Inflammatory macrophage treated with lipopolysaccharide for 1 hour (primary cell): ENCODE data around the gene OPRM1.
"Not testable (repeated sequence)": the region's sequence is repeated elsewhere in the genome, so short reads cannot be mapped to it uniquely, and the experiment has no call there.

Experiments
- DNase-seq, 2 donors: peaks; one replicate each; pipeline ENCODE4 v3.0.0-alpha.2; 2020 to 2022

OPRM1 gene

GRCh38 chr6:154039231-154039842, at the start of gene OPRM1:
TSS of gene OPRM1 (plus strand) at chr6:154039240. CDS start at chr6:154039545, 305 bp downstream.
- DNase-seq: peak; percentile 2 to 30

DNA sequence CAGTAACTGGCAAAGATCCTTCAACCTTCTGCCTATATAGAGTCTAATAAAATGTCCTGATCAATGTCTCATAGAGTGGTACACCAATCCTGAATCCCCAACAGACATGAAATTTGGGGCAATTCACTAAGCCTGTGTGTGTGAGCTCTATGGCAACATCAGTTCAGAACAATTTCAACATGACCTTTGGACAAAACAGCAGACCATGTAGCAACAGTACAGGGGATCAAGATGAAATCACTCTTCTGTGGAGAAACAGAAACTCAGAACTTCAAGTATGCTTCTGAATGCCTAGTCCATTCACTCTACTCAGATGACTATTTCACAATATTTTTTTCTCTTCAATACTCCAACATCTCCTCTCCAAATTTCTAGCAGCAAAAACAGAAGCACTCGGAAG, 49.1 kb upstream of the OPRM1 start:
- DNase-seq: peak; percentile 5 to 18

DNA sequence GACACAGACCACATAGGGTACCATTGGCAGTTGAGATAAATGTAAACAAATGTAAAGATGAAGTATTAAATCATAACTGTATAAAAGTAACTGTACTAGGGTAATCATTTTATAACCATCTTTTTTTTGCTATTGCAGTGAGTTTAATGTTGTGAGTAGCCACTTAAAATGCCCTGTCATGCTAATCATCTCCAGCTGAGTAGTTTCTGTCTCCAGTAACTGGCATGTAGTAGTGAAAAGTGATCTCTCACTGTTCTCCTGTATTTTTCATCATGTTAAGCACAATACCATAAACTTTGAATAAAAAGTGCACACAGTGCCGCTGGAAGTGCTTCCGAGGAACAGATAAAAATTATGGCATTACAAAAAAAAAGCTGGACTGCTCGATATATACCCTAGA, 45.0 kb upstream of the OPRM1 start:
- no peak for DNase-seq

- DNase-seq: no peak
Measured at GRCh38 chr6:153994811-153995210, 44.2 kb upstream of the OPRM1 start.

DNA sequence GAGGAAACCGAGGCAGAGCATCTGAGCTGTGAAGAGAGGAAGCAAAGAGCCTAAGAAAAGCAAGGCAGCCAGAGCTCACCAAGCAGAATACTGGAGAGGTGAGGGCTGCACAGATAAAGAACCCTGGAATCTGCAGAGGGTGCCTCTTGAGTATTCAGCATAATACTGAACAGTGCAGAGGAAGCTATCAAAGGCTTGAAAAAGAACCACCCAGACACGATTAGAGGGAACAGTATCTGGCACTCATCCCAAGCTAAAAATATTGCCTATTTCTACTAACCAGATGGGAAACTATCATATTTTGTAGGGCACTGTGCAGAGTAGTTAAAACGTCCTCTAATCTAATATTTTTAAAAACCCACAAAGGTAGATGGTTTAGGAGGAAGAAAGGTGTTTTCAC, 41.8 kb upstream of the OPRM1 start:
- no peak for DNase-seq

DNA sequence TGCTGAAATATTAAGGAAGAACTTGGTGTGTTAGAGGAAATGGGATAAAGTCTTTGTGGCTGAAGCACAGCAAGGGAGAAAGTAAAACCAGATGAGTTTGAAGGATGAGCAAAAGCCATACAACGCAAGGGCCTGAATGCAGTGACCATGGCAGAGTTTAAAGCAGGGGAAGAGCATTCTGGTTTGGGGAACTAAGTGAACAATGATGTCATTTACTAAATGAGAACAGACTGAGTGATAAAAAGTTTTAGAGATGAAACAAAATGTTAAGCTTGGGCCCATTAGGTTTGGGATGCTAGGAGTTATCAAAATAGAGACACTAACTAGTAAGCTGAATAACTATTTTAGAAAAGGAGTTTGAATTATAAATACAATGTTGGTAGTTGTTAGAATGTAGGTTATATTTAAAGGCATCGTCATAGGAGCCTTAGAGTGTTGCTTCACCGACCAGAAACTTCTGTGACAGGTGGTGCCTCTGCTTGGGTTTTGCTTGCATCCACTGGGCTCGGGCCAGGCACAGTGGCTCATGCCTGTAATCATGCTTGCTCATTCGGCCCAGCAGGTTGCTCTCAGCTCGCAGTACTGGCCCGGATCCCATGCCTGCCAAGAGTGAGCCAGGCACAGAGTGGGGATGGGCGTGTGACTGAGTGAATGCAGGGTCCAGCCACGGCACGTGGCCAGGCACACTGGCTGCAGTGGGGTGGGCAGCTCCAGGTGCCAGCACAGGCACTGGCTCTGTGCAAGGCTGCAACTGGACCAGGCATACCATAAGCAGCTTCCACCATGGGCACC, 37.4 kb upstream of the OPRM1 start:
- DNase-seq: no peak

DNA sequence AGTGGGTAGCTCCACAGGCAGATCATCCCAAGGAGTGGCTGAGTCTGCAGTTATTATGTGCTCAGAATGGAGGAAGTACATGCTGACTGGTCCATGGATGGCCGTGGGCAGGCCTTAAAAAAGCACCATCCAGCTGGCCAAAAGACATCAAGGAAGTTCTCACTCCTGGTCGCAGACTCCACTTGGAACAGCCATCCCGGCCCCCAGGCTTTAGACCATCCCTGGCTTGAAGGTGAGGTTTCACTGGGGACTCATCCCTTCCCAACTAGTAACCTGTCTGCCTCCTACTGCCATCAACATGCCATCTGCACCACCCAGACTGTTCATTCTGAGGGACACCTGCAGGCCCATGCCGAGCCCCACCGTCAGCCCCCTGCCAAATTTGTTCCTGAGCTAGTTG, 36.1 kb upstream of the OPRM1 start:
- no peak for DNase-seq

DNA sequence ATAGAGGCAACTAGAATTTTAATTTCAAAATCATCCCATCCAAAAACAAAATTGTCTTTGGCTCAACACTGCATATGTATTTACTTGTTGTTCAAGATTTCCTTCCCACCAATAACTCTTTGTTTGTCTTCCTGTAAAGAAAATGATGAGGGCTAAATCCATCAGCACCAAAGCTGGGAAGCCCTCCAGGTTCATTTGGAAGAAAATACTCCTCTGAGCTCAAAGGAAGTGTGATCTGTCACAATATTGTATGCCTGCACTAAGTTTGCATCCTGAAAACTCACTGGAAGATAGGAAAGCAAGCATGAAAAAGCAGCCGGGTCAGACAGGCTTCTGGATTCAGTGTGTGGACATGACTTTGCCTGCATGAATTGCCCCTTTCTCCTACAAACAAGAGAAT, 28.7 kb upstream of the OPRM1 start:
- DNase-seq: no peak

DNA sequence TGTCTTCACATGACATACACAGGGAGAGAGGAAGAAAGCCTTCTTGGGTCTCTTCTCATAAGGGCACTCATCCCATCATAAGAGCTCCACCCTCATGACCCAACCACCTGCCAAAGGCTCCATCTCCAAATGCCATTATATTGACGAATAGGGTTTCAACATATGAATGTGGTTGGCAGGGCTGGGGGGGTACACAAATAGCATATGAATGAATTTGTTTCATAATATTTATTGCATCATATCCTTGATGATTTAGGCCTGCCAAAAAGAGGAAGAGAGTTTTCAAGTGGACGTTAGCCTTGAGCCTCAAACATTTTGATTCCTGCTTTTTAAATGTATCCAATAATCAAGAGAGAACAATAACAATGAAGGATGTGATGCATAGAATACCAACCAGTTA, 26.2 kb upstream of the OPRM1 start:
- peak; percentile 54 to 64 for DNase-seq

- DNase-seq: no peak
Measured at GRCh38 chr6:154017786-154018185, 21.3 kb upstream of the OPRM1 start.

DNA sequence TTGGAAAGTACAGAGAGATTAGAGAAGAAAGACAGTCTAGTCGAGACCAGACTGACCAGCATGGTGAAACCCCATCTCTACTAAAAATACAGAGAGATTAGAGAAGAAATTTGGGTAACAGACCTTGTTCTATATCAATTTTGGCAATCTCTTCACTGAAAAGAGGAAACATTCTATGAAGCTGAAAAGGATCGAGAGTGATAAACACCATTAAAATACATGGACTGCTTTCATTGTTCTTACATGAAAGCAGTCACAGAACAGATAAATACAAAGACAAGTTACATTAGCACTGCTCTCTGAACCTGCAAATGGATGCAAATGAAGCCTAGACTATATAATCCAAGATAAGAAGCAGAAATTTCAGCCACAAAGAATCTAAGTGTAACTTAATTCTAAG, 8.4 kb upstream of the OPRM1 start:
- no peak for DNase-seq

DNA sequence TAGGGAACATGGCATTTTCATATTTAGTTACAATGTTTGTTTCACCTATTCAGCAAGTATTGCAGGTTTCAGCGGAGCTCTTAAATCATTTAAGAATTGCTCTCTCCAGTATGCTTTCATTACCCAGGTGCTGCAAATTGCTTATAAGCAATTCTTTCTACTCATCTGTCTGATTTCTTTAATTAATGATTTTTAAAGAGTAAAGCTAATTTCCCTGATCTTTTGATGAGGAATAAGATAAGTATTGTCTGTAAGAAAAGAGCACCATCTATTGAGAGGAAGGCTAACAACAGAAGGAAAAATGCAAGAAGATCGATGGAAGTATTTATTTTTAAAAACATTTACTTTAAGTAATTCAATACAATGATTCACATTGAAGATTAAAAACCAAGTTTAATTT, 2.0 kb downstream of the OPRM1 start:
- DNase-seq: no peak

DNA sequence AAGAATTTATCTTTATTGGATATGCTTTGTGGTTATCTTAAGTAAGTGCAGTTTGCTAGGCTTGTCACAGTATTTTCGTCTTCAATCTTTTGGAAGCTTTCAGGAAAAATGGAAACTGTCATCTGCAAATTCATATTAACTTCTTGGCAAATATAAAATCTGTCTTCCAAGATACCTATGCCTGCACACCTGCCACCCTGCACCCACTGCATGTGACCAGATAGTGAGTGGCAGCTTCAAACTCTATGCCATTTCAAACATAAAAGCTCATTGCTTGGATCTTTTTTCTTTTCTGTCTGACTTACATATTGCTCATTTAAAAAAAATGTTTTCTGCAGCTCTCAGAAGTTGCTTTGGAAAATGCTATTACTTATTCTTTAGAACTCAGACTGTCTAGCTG, 14.1 kb downstream of the OPRM1 start:
- no peak for DNase-seq

DNA sequence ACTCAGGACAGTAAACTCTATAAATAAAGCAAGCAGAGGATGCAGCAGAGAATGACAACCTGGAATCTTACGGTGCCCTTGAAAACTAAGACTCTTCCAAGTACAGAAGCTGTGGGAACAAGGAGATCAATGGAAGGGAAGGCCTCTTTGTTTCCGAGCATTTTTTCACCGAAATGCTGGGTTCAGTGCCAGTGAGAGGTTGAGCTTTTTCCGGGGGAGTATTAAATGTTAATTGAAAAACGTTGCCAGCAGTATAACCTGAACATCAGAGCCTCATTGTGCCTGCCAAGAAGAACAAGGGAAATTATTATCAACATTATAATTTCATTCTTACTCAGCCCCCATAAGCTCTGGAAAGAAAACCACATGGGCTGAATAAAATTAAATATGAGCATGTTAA, 17.5 kb downstream of the OPRM1 start:
- DNase-seq: no peak

GRCh38 chr6:154057098-154057497, 18.1 kb downstream of the OPRM1 start:
- DNase-seq: no peak

DNA sequence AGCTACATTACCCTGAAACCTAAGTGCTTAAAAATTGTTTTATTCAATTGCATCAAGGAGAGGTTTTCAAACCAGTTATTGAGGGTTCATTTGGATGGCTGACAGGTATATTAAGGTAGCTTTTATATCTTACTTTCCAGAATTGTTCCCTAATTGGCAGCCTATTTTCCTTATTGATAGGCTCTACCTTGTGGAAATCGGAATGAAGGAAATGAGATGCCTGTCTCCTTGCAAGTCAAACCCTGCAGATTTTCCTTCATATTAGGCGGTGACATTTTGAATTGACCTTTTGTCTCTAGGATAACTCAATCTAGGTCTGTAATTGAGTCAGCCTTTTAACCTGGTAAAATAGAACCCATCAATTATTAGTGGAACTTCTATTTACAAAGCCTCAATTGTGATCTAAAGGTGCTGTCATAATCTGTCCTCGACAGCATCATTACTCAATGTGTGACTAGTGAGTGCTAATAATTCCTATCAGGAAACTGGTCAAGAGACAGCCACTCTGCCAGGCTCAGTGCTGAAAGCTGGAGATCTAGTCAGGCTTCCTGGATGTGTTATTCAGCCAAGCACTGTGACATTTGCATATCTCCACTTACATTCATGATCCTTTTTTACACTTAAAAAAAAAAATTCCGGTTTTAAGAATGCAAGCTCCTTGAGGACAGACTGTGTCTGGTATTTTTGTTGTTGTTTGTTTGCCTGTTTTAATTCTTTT, 20.1 kb downstream of the OPRM1 start:
- DNase-seq: no peak

DNA sequence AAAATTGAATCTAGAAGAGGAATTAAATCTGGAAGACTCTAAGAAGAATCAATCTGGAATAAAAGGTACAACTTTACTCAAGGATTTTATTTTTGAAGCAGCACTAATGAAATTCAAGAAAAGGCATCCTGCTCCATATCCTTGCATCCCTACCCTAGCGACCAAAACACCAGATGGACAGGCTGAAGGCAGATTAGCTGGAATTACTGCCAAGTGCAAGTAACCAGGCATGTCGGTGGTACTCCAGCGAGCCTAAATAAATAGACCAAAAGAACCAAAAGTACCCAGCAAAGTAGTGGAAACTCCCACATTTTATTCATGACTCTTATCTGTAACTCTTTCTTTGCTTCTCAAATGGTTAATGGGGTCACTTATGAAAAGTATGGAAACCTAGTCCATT, 21.0 kb downstream of the OPRM1 start:
- no peak for DNase-seq

DNA sequence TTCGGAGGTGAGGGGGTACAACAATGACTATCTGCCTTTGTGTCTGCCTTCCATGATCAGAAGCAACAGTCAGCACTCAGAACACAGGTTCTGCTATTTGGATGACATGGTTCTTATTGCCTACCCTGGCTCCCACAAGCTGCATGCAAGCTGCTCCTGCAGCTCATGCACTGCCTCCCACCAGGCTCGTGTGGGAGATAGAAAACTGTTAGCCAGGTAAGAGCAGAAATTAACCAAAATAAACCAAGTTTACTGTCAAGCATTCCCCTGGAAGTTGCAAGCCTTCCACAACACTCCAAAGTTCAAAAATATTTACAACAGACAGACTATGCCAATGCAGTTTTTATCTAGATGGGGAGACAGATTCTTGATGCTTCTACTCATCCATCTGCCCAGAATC, 31.0 kb downstream of the OPRM1 start:
- DNase-seq: no peak

- DNase-seq: no peak
Measured at GRCh38 chr6:154070657-154071056, 31.6 kb downstream of the OPRM1 start.

- DNase-seq: no peak
Measured at GRCh38 chr6:154071236-154071635, 32.2 kb downstream of the OPRM1 start.

DNA sequence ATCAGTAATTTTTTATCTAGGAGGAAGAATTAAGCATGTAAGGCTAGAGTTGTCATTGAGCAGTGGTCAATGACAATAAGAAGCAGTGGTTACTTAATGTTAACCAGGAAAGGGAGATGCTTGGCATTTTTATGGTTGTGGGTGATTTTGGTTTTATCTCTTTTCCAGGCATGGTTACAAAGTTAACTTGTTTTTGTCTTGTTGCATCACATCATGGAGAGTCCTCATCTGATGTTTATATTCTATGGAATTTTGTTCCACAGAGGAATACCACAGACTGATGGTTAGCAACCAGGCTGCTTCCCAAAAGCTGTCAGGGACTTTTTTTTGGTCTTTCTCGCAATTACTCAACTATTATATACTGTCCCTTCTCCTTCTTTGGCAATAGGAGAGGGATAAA, 32.7 kb downstream of the OPRM1 start:
- DNase-seq: no peak

GRCh38 chr6:154078596-154078995, 39.6 kb downstream of the OPRM1 start:
- DNase-seq: not testable (repeated sequence)

- no peak for DNase-seq
Measured at GRCh38 chr6:154080461-154081189, 41.6 kb downstream of the OPRM1 start.
